Tibial artery (tissue), 4 donors: ENCODE measurements around the gene ZCCHC14.

Experiments
- DNase-seq, 2 donors: peaks; one replicate each; pipeline ENCODE4 v3.0.0-alpha.2; 2019
- H3K27ac ChIP-seq, 2 donors: fragments of 200-600 bp; sonication (generic) in 1 of 2; 1 replicate in 1 of 2; 2 replicates in 1 of 2; pipeline ENCODE4 v1.5.1; 2018 to 2019; ENCODE audit warnings: mild to moderate bottlenecking in 1 of 2
- H3K27me3 ChIP-seq, 2 donors: fragments of 200-600 bp; sonication (generic) in 1 of 2; one replicate each; pipeline versions ENCODE4 v1.5.1 to v1.6.0; 2016 to 2019
- H3K36me3 ChIP-seq, 3 donors: fragments of 200-600 bp; sonication (generic) in 2 of 3; one replicate each; pipeline ENCODE4 v1.5.1; 2016 to 2019; ENCODE audit warnings: mild to moderate bottlenecking in 2 of 3
- H3K4me1 ChIP-seq, 4 donors: fragments of 200-600 bp; sonication (generic) in 2 of 4; 1 replicate in 3 of 4; 2 replicates in 1 of 4; pipeline ENCODE4 v1.5.1; 2016 to 2019
- H3K4me3 ChIP-seq, 2 donors: fragments of 200-600 bp; sonication (generic) in 1 of 2; 1 replicate in 1 of 2; 2 replicates in 1 of 2; pipeline ENCODE4 v1.5.1; 2018 to 2019; ENCODE audit warnings: mild to moderate bottlenecking in 2 of 2
- H3K9me3 ChIP-seq, 3 donors: fragments of 200-600 bp; sonication (generic) in 1 of 3; one replicate each; pipeline ENCODE4 v1.5.1; 2016 to 2019
- CTCF ChIP-seq, 2 experiments: fragments of 200-600 bp in 1 of 2; fragments of 450-650 bp in 1 of 2; IDR thresholded peaks; one replicate each; pipeline ENCODE4 v1.5.1; 2017 to 2019; ENCODE audit warnings: antibody characterized with exemption in 2 of 2, mild to moderate bottlenecking in 1 of 2, moderate library complexity in 1 of 2
- intact Hi-C: fragments of 100-400 bp; cut with DNase I; formaldehyde crosslinking; loops from one replicate; pipeline ENCODE4 v1.15.0; 2023; ENCODE audit warnings: low total_unique reads

The ZCCHC14 gene

GRCh38 chr16:87459027-87459426, 33.8 kb downstream of the ZCCHC14 start:
- peaks cover 21 to 41% (median 36%) of the 10 kb centered on the region in 3 donors for H3K36me3 ChIP-seq

DNA sequence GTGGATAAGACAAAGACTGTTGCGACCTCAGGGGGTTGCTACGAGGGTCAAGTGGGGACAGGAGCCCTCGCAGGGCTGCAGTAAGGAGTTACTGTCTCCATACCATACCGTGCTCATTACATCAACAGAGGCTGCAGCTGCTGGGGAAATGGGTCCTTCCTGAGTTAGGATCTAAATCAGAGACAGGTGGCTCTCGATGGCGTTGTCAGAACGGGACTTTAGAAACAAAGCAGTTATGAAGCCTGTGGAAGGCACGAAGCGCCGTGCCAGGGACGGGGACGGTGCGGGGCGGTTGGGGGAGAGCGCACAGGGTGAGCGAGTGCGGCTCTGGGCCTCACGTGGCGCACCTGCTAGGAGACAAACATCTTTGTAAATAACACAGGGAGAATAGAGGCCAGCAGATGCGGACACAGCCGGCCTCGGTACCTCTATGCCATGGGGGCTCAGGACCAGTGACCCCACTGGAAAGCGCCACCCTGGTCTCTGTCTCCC, 34.4 kb downstream of the ZCCHC14 start:
- H3K27ac ChIP-seq, result peak overlapping the region; percentile 4 to 30
- no peak for DNase-seq
- no peaks in the 10 kb centered on the region for H3K27me3 ChIP-seq
- peaks cover 0 to 45% (median 22%) of the 10 kb centered on the region in 4 donors for H3K4me1 ChIP-seq
- H3K4me3 ChIP-seq, result no peak overlapping the region
- H3K9me3 ChIP-seq, result no peaks in the 10 kb centered on the region
- intact Hi-C loops, result no loop called here
- peaks cover 21 to 42% (median 36%) of the 10 kb centered on the region in 3 donors for H3K36me3 ChIP-seq
- TF ChIP-seq CTCF (IDR thresholded peaks at IDR 0.05), result no peak

More at GRCh38 chr16:87459027-87459426, 33.8 kb downstream of the ZCCHC14 start:
- no peak for DNase-seq
- intact Hi-C loops, result no loop called here
- no peaks in the 10 kb centered on the region for H3K9me3 ChIP-seq
- H3K4me1 ChIP-seq, result peaks cover 0 to 51% (median 27%) of the 10 kb centered on the region in 4 donors
- H3K4me3 ChIP-seq, result no peak overlapping the region
- no peak for TF ChIP-seq CTCF (IDR thresholded peaks at IDR 0.05)
- H3K27me3 ChIP-seq, result no peaks in the 10 kb centered on the region
- no peak overlapping the region for H3K27ac ChIP-seq

DNA sequence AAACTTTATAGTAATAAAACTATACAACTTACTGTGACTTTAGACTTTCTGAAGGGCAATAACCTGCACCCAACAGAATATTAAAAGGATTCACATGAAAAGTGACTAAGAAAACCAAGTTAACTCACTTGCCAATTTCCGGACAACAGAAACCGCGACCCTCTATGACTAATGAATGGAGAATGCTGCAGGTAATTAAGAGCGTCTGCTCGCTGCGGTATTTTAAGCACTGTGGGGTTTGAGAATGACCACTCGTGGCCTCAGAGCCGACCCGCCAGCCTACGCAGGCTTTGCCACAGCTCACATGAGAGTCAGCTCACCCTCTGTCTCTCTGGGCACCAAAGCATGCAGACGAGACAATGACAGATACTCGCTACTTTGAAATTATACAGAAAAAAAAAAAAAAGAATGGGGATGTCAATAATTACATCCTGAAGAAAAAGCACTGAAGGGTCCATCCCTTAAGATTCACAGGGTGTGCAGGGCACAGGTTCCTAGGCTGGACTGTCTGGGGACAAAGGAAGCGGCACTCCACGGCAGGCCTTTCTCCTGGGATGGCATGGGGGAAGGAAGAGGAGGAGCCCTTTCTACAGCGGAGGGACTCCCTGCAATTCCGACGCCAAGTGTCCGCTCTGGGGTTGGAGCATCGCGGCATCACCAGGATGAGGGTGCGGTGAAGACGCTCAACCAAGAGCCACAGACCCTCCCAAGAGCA, 35.0 kb downstream of the ZCCHC14 start:
- intact Hi-C loops, result no loop called here
- H3K9me3 ChIP-seq, result no peaks in the 10 kb centered on the region
- no peaks in the 10 kb centered on the region for H3K27me3 ChIP-seq
- H3K27ac ChIP-seq, result peak overlapping the region; percentile 4 to 30
- H3K4me3 ChIP-seq, result no peak overlapping the region
- no peak for DNase-seq
- H3K4me1 ChIP-seq, result peaks cover 0 to 39% (median 16%) of the 10 kb centered on the region in 4 donors
- no peak for TF ChIP-seq CTCF (IDR thresholded peaks at IDR 0.05)
- peaks cover 21 to 48% (median 39%) of the 10 kb centered on the region in 3 donors for H3K36me3 ChIP-seq

DNA sequence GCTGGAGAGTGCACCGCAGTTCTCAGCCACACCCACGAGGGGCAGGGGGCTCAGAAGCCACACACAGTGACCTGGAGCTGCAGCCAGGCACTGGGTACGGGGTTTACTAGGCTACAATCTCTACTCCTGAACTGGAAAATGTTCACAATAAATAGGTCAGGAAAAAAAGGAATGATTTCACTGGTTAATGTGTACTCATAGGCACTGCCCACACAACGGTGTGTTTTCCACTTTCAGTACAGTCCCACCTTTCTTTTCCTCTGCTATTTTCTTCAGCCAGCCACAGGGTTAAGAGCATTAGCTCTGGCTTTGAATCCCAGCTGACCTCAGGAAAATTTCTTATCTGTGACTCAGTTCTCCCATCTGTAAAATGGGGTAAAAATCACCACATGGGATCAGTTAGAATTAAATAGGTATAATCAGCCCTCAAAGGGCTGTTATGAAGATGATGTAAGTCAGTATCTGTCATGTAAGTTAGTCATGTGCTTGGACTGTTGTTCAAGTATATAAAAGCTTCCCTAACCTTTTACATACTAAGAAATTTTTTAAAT, 35.7 kb downstream of the ZCCHC14 start:
- DNase-seq, result no peak
- H3K27ac ChIP-seq, result peak overlapping the region; percentile 1 to 30
- no peaks in the 10 kb centered on the region for H3K9me3 ChIP-seq
- intact Hi-C loops, result no loop called here
- peaks cover 21 to 55% (median 46%) of the 10 kb centered on the region in 3 donors for H3K36me3 ChIP-seq
- peaks cover 0 to 33% (median 12%) of the 10 kb centered on the region in 4 donors for H3K4me1 ChIP-seq
- no peaks in the 10 kb centered on the region for H3K27me3 ChIP-seq
- no peak for TF ChIP-seq CTCF (IDR thresholded peaks at IDR 0.05)
- H3K4me3 ChIP-seq, result no peak overlapping the region

GRCh38 chr16:87454391-87454790, 38.4 kb downstream of the ZCCHC14 start:
- H3K4me1 ChIP-seq, result peaks cover 0 to 16% (median 3%) of the 10 kb centered on the region in 4 donors
- intact Hi-C loops, result no loop called here
- no peaks in the 10 kb centered on the region for H3K27me3 ChIP-seq
- no peak overlapping the region for H3K27ac ChIP-seq
- no peak for DNase-seq
- H3K4me3 ChIP-seq, result no peak overlapping the region
- TF ChIP-seq CTCF (IDR thresholded peaks at IDR 0.05), result no peak
- no peaks in the 10 kb centered on the region for H3K9me3 ChIP-seq
- peaks cover 16 to 58% (median 51%) of the 10 kb centered on the region in 3 donors for H3K36me3 ChIP-seq
